Measurements from ENCODE around the gene SBK1. TPM values are rescaled to one million over a fixed set of nuclear protein-coding genes. Genes with fewer than 3 reads are reported as not detected.
"Not testable (repeated sequence)": the region's sequence is repeated elsewhere in the genome, so short reads cannot be mapped to it uniquely, and the experiment has no call there.

Gene SBK1
- total RNA-seq, 1 donor = not detected

GRCh38 chr16:28336940-28337710 is 44.8 kb downstream of the SBK1 start:
- peak; percentile 13 for DNase-seq (ENCODE audit: insufficient read length, low spot score, missing footprints)

GRCh38 chr16:28338230-28338629 is 45.9 kb downstream of the SBK1 start:
- not testable (repeated sequence) for H3K27me3 ChIP-seq (ENCODE audit: insufficient read depth, low read length); H4K20me1 ChIP-seq (ENCODE audit: insufficient read depth, low read length); H3K4me3 ChIP-seq (ENCODE audit: insufficient read depth, low read length)

More at GRCh38 chr16:28336940-28337710, 44.8 kb downstream of the SBK1 start:
- not testable (repeated sequence) for H3K4me3 ChIP-seq (ENCODE audit: insufficient read depth, low read length); H2AFZ ChIP-seq (ENCODE audit: low read length); H3K27ac ChIP-seq (ENCODE audit: low read depth, low read length); H3K4me1 ChIP-seq (ENCODE audit: insufficient read depth, low read length); H3K36me3 ChIP-seq (ENCODE audit: insufficient read depth, low read length); H4K20me1 ChIP-seq (ENCODE audit: insufficient read depth, low read length); H3K4me2 ChIP-seq (ENCODE audit: insufficient read depth, low read length); H3K9me3 ChIP-seq (ENCODE audit: low read depth, low read length); H3K79me2 ChIP-seq (ENCODE audit: insufficient read depth, low read length); H3K27me3 ChIP-seq (ENCODE audit: insufficient read depth, low read length)

GRCh38 chr16:28362600-28362999 is 70.3 kb downstream of the SBK1 start:
- H3K4me2 ChIP-seq (ENCODE audit: insufficient read depth, low read length); H2AFZ ChIP-seq (ENCODE audit: low read length); H3K79me2 ChIP-seq (ENCODE audit: insufficient read depth, low read length); H3K27me3 ChIP-seq (ENCODE audit: insufficient read depth, low read length); H3K4me3 ChIP-seq (ENCODE audit: insufficient read depth, low read length); H4K20me1 ChIP-seq (ENCODE audit: insufficient read depth, low read length); H3K36me3 ChIP-seq (ENCODE audit: insufficient read depth, low read length); DNase-seq (ENCODE audit: insufficient read length, low spot score, missing footprints); H3K27ac ChIP-seq (ENCODE audit: low read depth, low read length); H3K4me1 ChIP-seq (ENCODE audit: insufficient read depth, low read length); H3K9me3 ChIP-seq (ENCODE audit: low read depth, low read length): not testable (repeated sequence)

More at GRCh38 chr16:28338230-28338629, 45.9 kb downstream of the SBK1 start:
- H2AFZ ChIP-seq (ENCODE audit: low read length); DNase-seq (ENCODE audit: insufficient read length, low spot score, missing footprints); H3K9me3 ChIP-seq (ENCODE audit: low read depth, low read length); H3K36me3 ChIP-seq (ENCODE audit: insufficient read depth, low read length); H3K4me1 ChIP-seq (ENCODE audit: insufficient read depth, low read length); H3K27ac ChIP-seq (ENCODE audit: low read depth, low read length); H3K79me2 ChIP-seq (ENCODE audit: insufficient read depth, low read length); H3K4me2 ChIP-seq (ENCODE audit: insufficient read depth, low read length): not testable (repeated sequence)

- H3K4me3 ChIP-seq (ENCODE audit: insufficient read depth, low read length); H2AFZ ChIP-seq (ENCODE audit: low read length); H3K4me2 ChIP-seq (ENCODE audit: insufficient read depth, low read length); H3K4me1 ChIP-seq (ENCODE audit: insufficient read depth, low read length); H3K27ac ChIP-seq (ENCODE audit: low read depth, low read length); H3K9me3 ChIP-seq (ENCODE audit: low read depth, low read length); DNase-seq (ENCODE audit: insufficient read length, low spot score, missing footprints); H3K27me3 ChIP-seq (ENCODE audit: insufficient read depth, low read length); H3K36me3 ChIP-seq (ENCODE audit: insufficient read depth, low read length); H3K79me2 ChIP-seq (ENCODE audit: insufficient read depth, low read length); H4K20me1 ChIP-seq (ENCODE audit: insufficient read depth, low read length): not testable (repeated sequence)
Measured at GRCh38 chr16:28363408-28363807, 71.1 kb downstream of the SBK1 start, which contains the start of gene NPIPB6. Gene NPIPB6 (minus strand): TSS chr16:28363508. CDS start chr16:28362822, 686 bp downstream.

- H4K20me1 ChIP-seq (ENCODE audit: insufficient read depth, low read length); H3K27ac ChIP-seq (ENCODE audit: low read depth, low read length); H3K27me3 ChIP-seq (ENCODE audit: insufficient read depth, low read length); H3K79me2 ChIP-seq (ENCODE audit: insufficient read depth, low read length); H3K4me3 ChIP-seq (ENCODE audit: insufficient read depth, low read length); H3K4me2 ChIP-seq (ENCODE audit: insufficient read depth, low read length); H3K9me3 ChIP-seq (ENCODE audit: low read depth, low read length); H3K4me1 ChIP-seq (ENCODE audit: insufficient read depth, low read length); H2AFZ ChIP-seq (ENCODE audit: low read length); DNase-seq (ENCODE audit: insufficient read length, low spot score, missing footprints); H3K36me3 ChIP-seq (ENCODE audit: insufficient read depth, low read length): not testable (repeated sequence)
Measured at GRCh38 chr16:28364268-28365173, 72.2 kb downstream of the SBK1 start.

- H3K27ac ChIP-seq (ENCODE audit: low read depth, low read length); DNase-seq (ENCODE audit: insufficient read length, low spot score, missing footprints); H4K20me1 ChIP-seq (ENCODE audit: insufficient read depth, low read length); H3K4me2 ChIP-seq (ENCODE audit: insufficient read depth, low read length); H2AFZ ChIP-seq (ENCODE audit: low read length); H3K36me3 ChIP-seq (ENCODE audit: insufficient read depth, low read length); H3K27me3 ChIP-seq (ENCODE audit: insufficient read depth, low read length); H3K9me3 ChIP-seq (ENCODE audit: low read depth, low read length); H3K79me2 ChIP-seq (ENCODE audit: insufficient read depth, low read length); H3K4me3 ChIP-seq (ENCODE audit: insufficient read depth, low read length); H3K4me1 ChIP-seq (ENCODE audit: insufficient read depth, low read length): not testable (repeated sequence)
Measured at GRCh38 chr16:28367926-28368325, 75.6 kb downstream of the SBK1 start.

Small RNA genes lying within 50 kb of the gene (small RNA-seq; reads per million reads assigned to genes)
- not detected for gene AC138904.2

Other genes starting within 250 kb of the SBK1 start
- not detected in 2 replicates for gene GSG1L, start 228.8 kb upstream of the SBK1 start, total RNA-seq
- gene XPO6, start 80.6 kb upstream of the SBK1 start, total RNA-seq = 82.2 and 102 TPM in 2 replicates
- gene NPIPB6, start 71.0 kb downstream of the SBK1 start, total RNA-seq = 0.59 and 2.9 TPM in 2 replicates
- gene EIF3CL, start 111.3 kb downstream of the SBK1 start, total RNA-seq = 78.2 and 94.3 TPM in 2 replicates
- gene NPIPB7, start 179.8 kb downstream of the SBK1 start, total RNA-seq = not detected in 2 replicates
- gene CLN3, start 199.5 kb downstream of the SBK1 start, total RNA-seq = 27.9 and 28.0 TPM in 2 replicates
- gene APOBR, start 202.1 kb downstream of the SBK1 start, total RNA-seq = under 0.01 TPM in 1 of 2 replicates, not detected in the other
- not detected in 2 replicates for gene IL27, start 214.3 kb downstream of the SBK1 start, total RNA-seq
- gene NUPR1, start 246.4 kb downstream of the SBK1 start, total RNA-seq = 27.9 and 31.5 TPM in 2 replicates

Measured in osteoblast (primary cell).